ENCODE results near the gene C1QTNF9B.

The C1QTNF9B gene

DNA sequence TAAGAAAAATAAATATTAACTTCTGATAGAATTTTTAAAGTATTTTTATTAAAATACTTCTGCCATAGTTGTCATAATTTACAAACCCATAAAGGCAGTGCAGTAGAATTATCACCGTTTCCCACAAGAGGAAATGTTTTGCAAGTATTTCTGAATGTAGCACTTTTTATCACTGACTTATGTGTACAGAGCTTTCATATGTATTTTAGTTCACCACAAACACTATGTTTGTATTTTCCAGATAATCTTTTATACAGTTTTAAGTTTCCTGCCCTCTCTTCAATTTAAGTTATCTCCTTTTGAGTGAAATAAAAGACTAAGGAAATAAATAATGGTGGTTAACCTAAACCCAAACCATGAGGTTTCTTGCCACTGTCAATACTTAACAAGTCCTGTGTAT, 32.3 kb downstream of the C1QTNF9B start:
- H3K9me3 ChIP-seq (ENCODE audit: control insufficient read depth in 2 of 2, low read length in 2 of 2): no peaks in the 10 kb centered on the region
- no peak overlapping the region for H3K27ac ChIP-seq (ENCODE audit: low read depth in 2 of 2, low read length in 2 of 2)
- no peaks in the 10 kb centered on the region for H3K27me3 ChIP-seq (ENCODE audit: control insufficient read depth in 2 of 2, insufficient read depth in 2 of 2, low read length in 2 of 2)
- no peaks in the 10 kb centered on the region for H3K4me1 ChIP-seq (ENCODE audit: control insufficient read depth in 2 of 2, insufficient read depth in 2 of 2, low read length in 2 of 2)
- H3K9ac ChIP-seq (ENCODE audit: low read depth in 1 of 2, low read length in 2 of 2): no peak overlapping the region
- H3K36me3 ChIP-seq (ENCODE audit: control insufficient read depth in 2 of 2, insufficient read depth in 2 of 2, low read length in 2 of 2): no peaks in the 10 kb centered on the region
- no peak overlapping the region for H3K4me3 ChIP-seq (ENCODE audit: low read length in 2 of 2)

DNA sequence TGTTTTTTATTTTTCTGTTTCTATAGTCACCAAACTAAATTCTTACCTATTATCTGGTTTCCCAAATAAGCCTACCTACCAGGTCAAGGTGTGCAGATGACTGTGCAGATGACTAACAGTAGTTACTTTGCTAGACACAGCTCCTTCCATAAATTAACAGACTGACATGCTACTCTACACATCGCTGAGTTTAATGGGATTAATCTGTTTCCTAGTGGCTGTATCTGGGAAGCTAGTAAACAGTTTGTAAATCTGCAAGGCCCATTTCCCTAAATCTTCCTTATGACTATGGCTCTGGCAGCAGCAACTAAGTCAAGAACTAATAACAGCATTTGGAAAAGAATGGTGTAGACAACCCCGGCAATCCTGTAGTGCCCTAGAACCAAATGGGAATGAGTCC, 36.0 kb downstream of the C1QTNF9B start:
- H3K27me3 ChIP-seq (ENCODE audit: control insufficient read depth in 2 of 2, insufficient read depth in 2 of 2, low read length in 2 of 2): no peaks in the 10 kb centered on the region
- no peak overlapping the region for H3K27ac ChIP-seq (ENCODE audit: low read depth in 2 of 2, low read length in 2 of 2)
- H3K9me3 ChIP-seq (ENCODE audit: control insufficient read depth in 2 of 2, low read length in 2 of 2): no peaks in the 10 kb centered on the region
- H3K4me1 ChIP-seq (ENCODE audit: control insufficient read depth in 2 of 2, insufficient read depth in 2 of 2, low read length in 2 of 2): no peaks in the 10 kb centered on the region
- no peak overlapping the region for H3K4me3 ChIP-seq (ENCODE audit: low read length in 2 of 2)
- H3K36me3 ChIP-seq (ENCODE audit: control insufficient read depth in 2 of 2, insufficient read depth in 2 of 2, low read length in 2 of 2): no peaks in the 10 kb centered on the region
- H3K9ac ChIP-seq (ENCODE audit: low read depth in 1 of 2, low read length in 2 of 2): no peak overlapping the region

DNA sequence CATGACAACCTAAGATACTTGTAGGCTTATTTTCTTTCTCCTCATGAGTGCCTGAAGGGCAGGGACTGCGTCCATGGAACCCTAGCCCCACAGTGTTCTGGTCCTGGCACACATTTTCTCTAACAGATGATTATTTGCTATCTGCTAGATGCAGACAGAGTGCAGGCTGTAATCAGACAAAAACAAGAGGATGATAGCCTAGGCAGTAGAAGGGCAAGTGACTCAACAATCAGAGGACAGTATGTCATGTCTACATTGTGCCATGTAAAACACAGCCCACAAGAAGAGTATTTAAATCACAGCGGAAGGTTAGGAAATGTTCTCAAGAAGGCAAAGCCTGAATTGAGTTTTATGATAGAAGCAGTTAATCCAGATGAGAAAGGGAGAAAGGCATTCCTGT, 37.4 kb downstream of the C1QTNF9B start:
- Histone ChIP-seq H3K27me3 (ENCODE audit: control insufficient read depth in 2 of 2, insufficient read depth in 2 of 2, low read length in 2 of 2) (no peaks in the 10 kb centered on the region), H3K36me3 (ENCODE audit: control insufficient read depth in 2 of 2, insufficient read depth in 2 of 2, low read length in 2 of 2) (no peaks in the 10 kb centered on the region), H3K27ac (ENCODE audit: low read depth in 2 of 2, low read length in 2 of 2) (no peak overlapping the region), H3K4me1 (ENCODE audit: control insufficient read depth in 2 of 2, insufficient read depth in 2 of 2, low read length in 2 of 2) (no peaks in the 10 kb centered on the region), H3K9me3 (ENCODE audit: control insufficient read depth in 2 of 2, low read length in 2 of 2) (no peaks in the 10 kb centered on the region), H3K9ac (ENCODE audit: low read depth in 1 of 2, low read length in 2 of 2) (no peak overlapping the region), H3K4me3 (ENCODE audit: low read length in 2 of 2) (no peak overlapping the region)

DNA sequence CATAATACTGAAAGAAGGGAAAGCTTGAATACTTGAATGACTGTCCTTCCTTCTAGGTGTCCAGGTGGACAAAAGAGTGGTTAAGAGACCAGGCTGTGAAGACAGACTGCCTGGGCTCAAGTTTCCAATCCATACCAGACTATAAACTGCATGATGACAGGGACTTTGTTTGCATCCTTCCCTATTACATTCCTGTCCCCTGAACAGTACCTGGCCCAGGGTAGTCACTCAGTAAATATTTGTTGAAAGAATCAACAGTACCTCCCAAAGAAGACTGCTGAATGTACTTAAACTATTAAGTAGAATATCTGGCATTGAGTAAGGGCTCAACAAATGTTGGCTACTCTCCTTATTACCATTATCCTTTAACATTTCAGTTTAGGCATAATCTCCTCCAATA, 37.8 kb downstream of the C1QTNF9B start:
- H3K36me3 ChIP-seq (ENCODE audit: control insufficient read depth in 2 of 2, insufficient read depth in 2 of 2, low read length in 2 of 2): no peaks in the 10 kb centered on the region
- no peak overlapping the region for H3K27ac ChIP-seq (ENCODE audit: low read depth in 2 of 2, low read length in 2 of 2)
- no peaks in the 10 kb centered on the region for H3K4me1 ChIP-seq (ENCODE audit: control insufficient read depth in 2 of 2, insufficient read depth in 2 of 2, low read length in 2 of 2)
- no peak overlapping the region for H3K4me3 ChIP-seq (ENCODE audit: low read length in 2 of 2)
- H3K27me3 ChIP-seq (ENCODE audit: control insufficient read depth in 2 of 2, insufficient read depth in 2 of 2, low read length in 2 of 2): no peaks in the 10 kb centered on the region
- H3K9me3 ChIP-seq (ENCODE audit: control insufficient read depth in 2 of 2, low read length in 2 of 2): no peaks in the 10 kb centered on the region
- no peak overlapping the region for H3K9ac ChIP-seq (ENCODE audit: low read depth in 1 of 2, low read length in 2 of 2)

DNA sequence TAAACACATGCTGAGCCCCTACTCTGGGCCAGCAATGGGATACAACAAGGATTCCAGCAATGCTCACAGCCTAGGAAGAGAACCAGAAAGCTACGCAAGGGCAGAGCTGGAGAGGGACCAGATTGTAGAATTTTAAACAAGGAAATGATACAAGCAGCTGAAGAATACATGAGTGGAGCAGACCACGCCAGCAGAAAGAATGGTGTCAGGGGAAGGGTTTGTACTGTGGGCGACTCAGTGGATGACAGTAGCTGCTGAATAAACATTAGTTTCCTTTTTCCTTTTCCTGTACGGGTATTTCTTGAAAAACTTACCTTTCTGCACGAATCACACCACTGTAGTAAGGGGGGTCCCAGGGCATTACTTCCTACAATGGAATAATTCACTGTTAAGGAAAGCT, 38.8 kb downstream of the C1QTNF9B start:
- Histone ChIP-seq H3K9ac (ENCODE audit: low read depth in 1 of 2, low read length in 2 of 2) (no peak overlapping the region), H3K9me3 (ENCODE audit: control insufficient read depth in 2 of 2, low read length in 2 of 2) (no peaks in the 10 kb centered on the region), H3K4me3 (ENCODE audit: low read length in 2 of 2) (no peak overlapping the region), H3K27me3 (ENCODE audit: control insufficient read depth in 2 of 2, insufficient read depth in 2 of 2, low read length in 2 of 2) (no peaks in the 10 kb centered on the region), H3K4me1 (ENCODE audit: control insufficient read depth in 2 of 2, insufficient read depth in 2 of 2, low read length in 2 of 2) (no peaks in the 10 kb centered on the region), H3K27ac (ENCODE audit: low read depth in 2 of 2, low read length in 2 of 2) (no peak overlapping the region), H3K36me3 (ENCODE audit: control insufficient read depth in 2 of 2, insufficient read depth in 2 of 2, low read length in 2 of 2) (no peaks in the 10 kb centered on the region)

DNA sequence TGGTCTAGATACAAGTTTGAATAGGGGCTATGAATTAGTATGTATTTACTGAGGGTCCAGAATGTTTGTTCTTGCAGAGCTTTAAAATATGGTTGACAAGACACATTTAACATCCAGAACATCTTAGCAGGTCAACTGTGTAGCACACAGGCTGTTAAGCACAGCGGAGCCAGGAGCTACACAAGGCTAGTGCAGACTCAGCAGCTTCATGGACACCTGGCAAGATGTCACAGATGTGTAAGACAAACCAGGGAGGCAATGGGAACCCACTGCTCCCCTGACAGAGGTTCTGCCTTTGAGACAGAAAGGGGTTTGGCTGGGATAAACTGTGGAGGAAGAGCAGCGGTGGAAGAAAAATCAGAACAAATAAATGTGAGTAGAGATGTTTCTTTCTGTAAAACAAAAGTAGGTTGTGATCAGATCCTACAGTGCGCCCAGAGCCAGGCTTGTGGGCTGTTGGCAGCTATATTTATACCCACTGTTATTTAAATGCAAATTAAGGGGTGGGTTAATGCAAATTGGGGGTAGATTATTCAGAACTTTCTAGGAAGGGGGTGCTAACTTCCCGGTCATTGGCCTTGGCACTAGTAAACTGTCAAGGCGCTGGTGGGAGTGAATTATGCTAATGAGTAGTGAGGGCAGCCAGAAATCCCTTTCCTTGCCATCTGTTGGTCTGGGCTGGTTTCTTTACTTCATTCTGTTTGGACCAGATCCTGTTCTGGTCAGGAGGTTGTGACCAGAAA, 41.1 kb downstream of the C1QTNF9B start:
- H3K27me3 ChIP-seq (ENCODE audit: control insufficient read depth in 2 of 2, insufficient read depth in 2 of 2, low read length in 2 of 2): no peaks in the 10 kb centered on the region
- no peak overlapping the region for H3K4me3 ChIP-seq (ENCODE audit: low read length in 2 of 2)
- H3K9me3 ChIP-seq (ENCODE audit: control insufficient read depth in 2 of 2, low read length in 2 of 2): no peaks in the 10 kb centered on the region
- H3K4me1 ChIP-seq (ENCODE audit: control insufficient read depth in 2 of 2, insufficient read depth in 2 of 2, low read length in 2 of 2): no peaks in the 10 kb centered on the region
- no peaks in the 10 kb centered on the region for H3K36me3 ChIP-seq (ENCODE audit: control insufficient read depth in 2 of 2, insufficient read depth in 2 of 2, low read length in 2 of 2)
- H3K9ac ChIP-seq (ENCODE audit: low read depth in 1 of 2, low read length in 2 of 2): no peak overlapping the region
- H3K27ac ChIP-seq (ENCODE audit: low read depth in 2 of 2, low read length in 2 of 2): no peak overlapping the region

DNA sequence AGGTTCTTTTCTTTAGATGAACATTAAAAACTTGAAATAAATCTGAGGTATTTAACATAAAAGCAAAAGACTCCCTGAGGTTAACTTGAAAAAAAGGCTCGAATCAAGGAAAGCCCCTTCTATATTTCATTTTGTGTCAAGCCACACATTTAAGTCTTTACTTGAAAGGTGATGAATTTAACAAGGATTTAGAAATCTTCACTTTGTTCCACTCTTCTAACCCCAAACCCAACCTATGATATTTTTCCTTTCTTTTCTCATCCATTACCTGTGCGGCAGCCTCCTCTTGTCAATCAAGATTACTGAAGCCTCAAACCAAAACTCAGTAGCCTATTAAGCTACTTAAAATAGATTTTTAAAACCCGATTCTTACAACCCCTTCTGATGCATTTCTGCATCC, 41.9 kb downstream of the C1QTNF9B start:
- Histone ChIP-seq H3K27ac (ENCODE audit: low read depth in 2 of 2, low read length in 2 of 2) (no peak overlapping the region), H3K36me3 (ENCODE audit: control insufficient read depth in 2 of 2, insufficient read depth in 2 of 2, low read length in 2 of 2) (no peaks in the 10 kb centered on the region), H3K9ac (ENCODE audit: low read depth in 1 of 2, low read length in 2 of 2) (no peak overlapping the region), H3K4me3 (ENCODE audit: low read length in 2 of 2) (no peak overlapping the region), H3K9me3 (ENCODE audit: control insufficient read depth in 2 of 2, low read length in 2 of 2) (no peaks in the 10 kb centered on the region), H3K4me1 (ENCODE audit: control insufficient read depth in 2 of 2, insufficient read depth in 2 of 2, low read length in 2 of 2) (no peaks in the 10 kb centered on the region), H3K27me3 (ENCODE audit: control insufficient read depth in 2 of 2, insufficient read depth in 2 of 2, low read length in 2 of 2) (no peaks in the 10 kb centered on the region)

DNA sequence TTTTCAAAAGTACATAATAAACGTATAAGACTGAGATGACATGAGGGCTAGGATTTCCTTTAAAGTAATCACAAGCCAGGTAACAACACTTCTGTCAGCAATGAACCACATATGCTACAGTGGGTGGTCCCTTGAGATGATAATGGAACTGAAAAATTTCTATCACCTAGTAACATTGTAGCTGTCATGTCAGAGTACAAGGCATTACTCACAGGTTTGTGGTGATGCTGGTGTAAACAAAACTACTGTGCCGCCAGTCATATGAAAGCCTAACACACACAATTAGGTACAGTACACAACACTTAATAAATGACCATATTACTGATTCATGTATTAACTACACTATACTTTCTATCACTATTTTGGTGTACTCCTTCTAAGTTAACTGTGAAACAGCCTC, 45.0 kb downstream of the C1QTNF9B start:
- Histone ChIP-seq H3K9me3 (ENCODE audit: control insufficient read depth in 2 of 2, low read length in 2 of 2) (no peaks in the 10 kb centered on the region), H3K36me3 (ENCODE audit: control insufficient read depth in 2 of 2, insufficient read depth in 2 of 2, low read length in 2 of 2) (no peaks in the 10 kb centered on the region), H3K9ac (ENCODE audit: low read depth in 1 of 2, low read length in 2 of 2) (no peak overlapping the region), H3K4me3 (ENCODE audit: low read length in 2 of 2) (no peak overlapping the region), H3K4me1 (ENCODE audit: control insufficient read depth in 2 of 2, insufficient read depth in 2 of 2, low read length in 2 of 2) (no peaks in the 10 kb centered on the region), H3K27me3 (ENCODE audit: control insufficient read depth in 2 of 2, insufficient read depth in 2 of 2, low read length in 2 of 2) (no peaks in the 10 kb centered on the region), H3K27ac (ENCODE audit: low read depth in 2 of 2, low read length in 2 of 2) (no peak overlapping the region)

DNA sequence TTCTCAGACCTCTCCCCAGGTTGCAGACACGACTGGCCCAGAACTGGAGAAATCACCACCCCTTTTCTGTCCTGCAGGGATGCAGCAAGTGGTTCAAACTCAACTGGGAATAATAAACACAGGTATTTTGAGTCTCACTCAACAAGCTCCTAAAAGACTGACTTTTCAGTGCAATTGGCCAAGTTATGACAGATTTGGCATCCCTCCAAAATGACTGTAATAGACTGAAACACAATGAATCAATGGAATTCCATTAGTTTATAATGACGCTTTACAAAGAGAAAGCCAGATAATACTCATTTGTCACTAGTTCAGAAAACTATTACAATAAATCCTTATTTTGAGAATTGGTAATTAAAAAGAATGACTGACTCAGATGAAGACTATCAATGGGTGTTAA, 46.2 kb downstream of the C1QTNF9B start:
- Histone ChIP-seq H3K27ac (ENCODE audit: low read depth in 2 of 2, low read length in 2 of 2) (no peak overlapping the region), H3K36me3 (ENCODE audit: control insufficient read depth in 2 of 2, insufficient read depth in 2 of 2, low read length in 2 of 2) (peaks cover 0 to 2% of the 10 kb centered on the region in 2 donors)

DNA sequence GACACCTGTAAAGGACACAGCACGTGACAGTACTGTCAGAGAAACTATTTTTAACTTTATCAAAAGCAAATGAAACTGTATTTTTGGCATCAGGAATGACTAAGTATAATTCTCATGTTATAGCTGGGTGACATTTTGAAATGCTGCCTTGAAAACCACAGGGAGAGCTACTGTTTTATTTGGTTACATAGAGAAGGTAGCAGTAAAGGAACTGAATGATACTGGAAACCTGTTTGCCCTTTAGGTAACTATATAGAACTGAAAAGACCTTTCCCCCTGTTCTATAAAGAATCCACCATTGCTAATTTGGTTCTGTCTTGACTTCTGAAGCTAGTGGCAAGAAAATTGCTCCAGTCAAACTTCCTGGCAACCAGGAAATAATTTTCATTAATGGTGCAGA, 47.2 kb downstream of the C1QTNF9B start:
- Histone ChIP-seq H3K4me3 (ENCODE audit: low read length in 2 of 2) (no peak overlapping the region), H3K36me3 (ENCODE audit: control insufficient read depth in 2 of 2, insufficient read depth in 2 of 2, low read length in 2 of 2) (peaks cover 0 to 2% of the 10 kb centered on the region in 2 donors), H3K4me1 (ENCODE audit: control insufficient read depth in 2 of 2, insufficient read depth in 2 of 2, low read length in 2 of 2) (no peaks in the 10 kb centered on the region), H3K9ac (ENCODE audit: low read depth in 1 of 2, low read length in 2 of 2) (no peak overlapping the region), H3K27ac (ENCODE audit: low read depth in 2 of 2, low read length in 2 of 2) (no peak overlapping the region), H3K9me3 (ENCODE audit: control insufficient read depth in 2 of 2, low read length in 2 of 2) (no peaks in the 10 kb centered on the region), H3K27me3 (ENCODE audit: control insufficient read depth in 2 of 2, insufficient read depth in 2 of 2, low read length in 2 of 2) (no peaks in the 10 kb centered on the region)

More for the DNA sequence above, 46.2 kb downstream of the C1QTNF9B start:
- Histone ChIP-seq H3K4me1 (ENCODE audit: control insufficient read depth in 2 of 2, insufficient read depth in 2 of 2, low read length in 2 of 2) (no peaks in the 10 kb centered on the region), H3K9ac (ENCODE audit: low read depth in 1 of 2, low read length in 2 of 2) (no peak overlapping the region), H3K9me3 (ENCODE audit: control insufficient read depth in 2 of 2, low read length in 2 of 2) (no peaks in the 10 kb centered on the region), H3K4me3 (ENCODE audit: low read length in 2 of 2) (no peak overlapping the region), H3K27me3 (ENCODE audit: control insufficient read depth in 2 of 2, insufficient read depth in 2 of 2, low read length in 2 of 2) (no peaks in the 10 kb centered on the region)

DNA sequence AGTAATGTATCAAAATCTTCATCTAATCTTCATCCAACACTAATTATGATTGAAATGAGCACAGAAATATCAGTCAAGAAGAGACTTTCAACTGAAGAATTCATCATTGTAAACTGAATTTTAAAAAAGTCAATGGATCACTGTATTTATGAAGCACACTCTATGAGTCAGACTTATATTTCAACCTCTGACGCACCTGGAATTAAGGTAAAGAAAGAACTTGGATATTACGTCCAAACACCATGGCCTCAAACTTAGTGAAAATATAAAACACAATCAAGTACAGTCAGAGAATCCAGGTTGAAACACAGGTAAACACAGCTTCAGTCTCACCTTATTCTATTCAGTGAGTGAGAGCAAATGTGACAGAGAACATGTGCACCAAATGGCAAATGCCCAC, 47.6 kb downstream of the C1QTNF9B start:
- no peak overlapping the region for H3K27ac ChIP-seq (ENCODE audit: low read depth in 2 of 2, low read length in 2 of 2)
- no peaks in the 10 kb centered on the region for H3K9me3 ChIP-seq (ENCODE audit: control insufficient read depth in 2 of 2, low read length in 2 of 2)
- H3K4me3 ChIP-seq (ENCODE audit: low read length in 2 of 2): no peak overlapping the region
- H3K4me1 ChIP-seq (ENCODE audit: control insufficient read depth in 2 of 2, insufficient read depth in 2 of 2, low read length in 2 of 2): no peaks in the 10 kb centered on the region
- H3K27me3 ChIP-seq (ENCODE audit: control insufficient read depth in 2 of 2, insufficient read depth in 2 of 2, low read length in 2 of 2): no peaks in the 10 kb centered on the region
- peaks cover 0 to 2% of the 10 kb centered on the region in 2 donors for H3K36me3 ChIP-seq (ENCODE audit: control insufficient read depth in 2 of 2, insufficient read depth in 2 of 2, low read length in 2 of 2)
- H3K9ac ChIP-seq (ENCODE audit: low read depth in 1 of 2, low read length in 2 of 2): no peak overlapping the region

Data from mucosa of rectum (tissue), 2 donors.